C4-2B (cell line): Measurements from ENCODE around the gene THBD.

Source experiments
- ZFX ChIP-seq: fragments of 450-650 bp; IDR thresholded peaks from 2 replicates; pipeline ENCODE4 v1.6.1; 2017
- TF ChIP-seq, protein P1 (sequence below): fragments of 450-650 bp; conservative IDR thresholded peaks from 2 replicates; pipeline ENCODE4 v1.5.1; 2017; ENCODE audit warnings: mild to moderate bottlenecking

DNA sequence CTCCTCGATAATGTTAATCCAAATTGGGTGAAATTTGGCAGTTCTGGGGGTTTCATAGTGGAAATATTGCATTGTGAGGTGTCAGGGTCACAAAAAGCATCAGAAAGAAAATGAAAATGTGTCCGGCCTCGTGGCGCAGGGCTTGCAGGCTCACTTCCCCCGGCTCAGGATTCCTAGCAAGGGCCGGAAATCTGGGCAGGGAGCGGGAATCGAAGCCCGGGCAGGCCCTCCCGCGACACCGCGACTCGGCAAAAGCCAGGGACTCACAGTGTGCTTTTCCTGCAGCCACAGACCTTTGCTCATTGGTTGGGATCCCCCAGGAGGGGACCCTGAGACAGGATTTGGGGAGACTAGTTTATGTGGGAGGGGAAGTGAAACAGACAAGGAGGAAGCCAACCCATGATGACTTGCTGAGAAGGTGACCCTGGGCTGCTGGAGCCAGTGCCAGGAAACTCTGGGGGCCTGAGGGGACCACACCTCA, 37.5 kb upstream of the THBD start:
- TF ChIP-seq, protein P1, sequence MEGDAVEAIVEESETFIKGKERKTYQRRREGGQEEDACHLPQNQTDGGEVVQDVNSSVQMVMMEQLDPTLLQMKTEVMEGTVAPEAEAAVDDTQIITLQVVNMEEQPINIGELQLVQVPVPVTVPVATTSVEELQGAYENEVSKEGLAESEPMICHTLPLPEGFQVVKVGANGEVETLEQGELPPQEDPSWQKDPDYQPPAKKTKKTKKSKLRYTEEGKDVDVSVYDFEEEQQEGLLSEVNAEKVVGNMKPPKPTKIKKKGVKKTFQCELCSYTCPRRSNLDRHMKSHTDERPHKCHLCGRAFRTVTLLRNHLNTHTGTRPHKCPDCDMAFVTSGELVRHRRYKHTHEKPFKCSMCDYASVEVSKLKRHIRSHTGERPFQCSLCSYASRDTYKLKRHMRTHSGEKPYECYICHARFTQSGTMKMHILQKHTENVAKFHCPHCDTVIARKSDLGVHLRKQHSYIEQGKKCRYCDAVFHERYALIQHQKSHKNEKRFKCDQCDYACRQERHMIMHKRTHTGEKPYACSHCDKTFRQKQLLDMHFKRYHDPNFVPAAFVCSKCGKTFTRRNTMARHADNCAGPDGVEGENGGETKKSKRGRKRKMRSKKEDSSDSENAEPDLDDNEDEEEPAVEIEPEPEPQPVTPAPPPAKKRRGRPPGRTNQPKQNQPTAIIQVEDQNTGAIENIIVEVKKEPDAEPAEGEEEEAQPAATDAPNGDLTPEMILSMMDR = no peak
- no peak for TF ChIP-seq ZFX
